IMR-90 (cell line): ENCODE results near the gene IFFO2. TPM values are rescaled to one million over a fixed set of nuclear protein-coding genes. Genes with fewer than 3 reads are reported as not detected.

Source experiments
- ATAC-seq: fragments of 200-7000 bp; cut with Tn5 transposase; 2 replicates; pipeline ENCODE4 v1.9.1; 2020; ENCODE audit warnings: low read depth, mild to moderate bottlenecking, moderate library complexity
- BruUV-seq: library from RNA; stranded (reverse); fragments of 400-500 nt; replicated peaks from 2 replicates; lab custom pipeline; 2021; lab: Mats Ljungman, UMichigan
- CTCF ChIA-PET: fragments of 300-600 bp; formaldehyde crosslinking; extraction: SDS; loops from one replicate; lab custom pipeline; 2021; ENCODE audit warnings: antibody characterized with exemption; lab: Yijun Ruan, JAX
- POLR2A ChIA-PET: fragments of 300-600 bp; sonication (Branson Sonifier 250); formaldehyde crosslinking; loops from one replicate; lab custom pipeline; 2022; ENCODE audit warnings: antibody characterized with exemption; ENCODE audit not compliant: unreplicated experiment; lab: Charles Lee
- DNase-seq: peaks from one replicate; pipeline ENCODE4 v3.0.0; 2013
- H2AFZ ChIP-seq: replicated peaks from 2 replicates; pipeline ENCODE3; 2013; ENCODE audit warnings: low read length, mild to moderate bottlenecking; ENCODE audit not compliant: poor library complexity
- H2AK5ac ChIP-seq: 2 replicates; pipeline ENCODE4 v1.6.1; 2013; ENCODE audit warnings: low read depth, low read length, inconsistent platforms
- H2AK9ac ChIP-seq: replicated peaks from 2 replicates; pipeline ENCODE3; 2013; ENCODE audit warnings: mild to moderate bottlenecking, low read depth, low read length, moderate library complexity; ENCODE audit not compliant: poor library complexity
- H2BK120ac ChIP-seq: 2 replicates; pipeline ENCODE4 v1.6.1; 2013; ENCODE audit warnings: low read depth, low read length, inconsistent platforms
- H2BK15ac ChIP-seq: 3 replicates; pipeline ENCODE4 v1.6.1; 2013; ENCODE audit warnings: low read depth, low read length, inconsistent platforms
- H2BK20ac ChIP-seq: 2 replicates; pipeline ENCODE4 v1.6.1; 2013; ENCODE audit warnings: low read depth, mild to moderate bottlenecking, inconsistent platforms, low read length, moderate library complexity
- H2BK5ac ChIP-seq: 2 replicates; pipeline ENCODE4 v1.6.1; 2013; ENCODE audit warnings: mild to moderate bottlenecking, low read depth, low read length, inconsistent platforms; ENCODE audit not compliant: poor library complexity, severe bottlenecking
- H3K14ac ChIP-seq: replicated peaks from 2 replicates; pipeline ENCODE4 v1.6.1; 2013; ENCODE audit warnings: low read depth, low read length, inconsistent platforms
- H3K18ac ChIP-seq: 2 replicates; pipeline ENCODE4 v1.6.1; 2013; ENCODE audit warnings: low read depth, low read length, control low read depth
- H3K23ac ChIP-seq: 2 replicates; pipeline ENCODE4 v1.6.1; 2013; ENCODE audit warnings: low read depth, low read length, inconsistent platforms
- H3K27ac ChIP-seq: 2 replicates; pipeline ENCODE4 v1.5.1; 2013; ENCODE audit warnings: mild to moderate bottlenecking, control low read depth, low read length; ENCODE audit not compliant: insufficient read depth
- H3K27me3 ChIP-seq: 2 replicates; pipeline ENCODE4 v1.6.1; 2013; ENCODE audit warnings: low read length; ENCODE audit not compliant: control insufficient read depth, insufficient read depth
- H3K36me3 ChIP-seq: 2 replicates; pipeline ENCODE4 v1.6.1; 2013; ENCODE audit warnings: low read length, mixed read lengths; ENCODE audit not compliant: control insufficient read depth, insufficient read depth
- H3K4ac ChIP-seq: 2 replicates; pipeline ENCODE4 v1.6.1; 2013; ENCODE audit warnings: low read depth, low read length, inconsistent platforms
- H3K4me1 ChIP-seq: 2 replicates; pipeline ENCODE4 v1.6.1; 2013; ENCODE audit warnings: low read length, mixed read lengths; ENCODE audit not compliant: control insufficient read depth, insufficient read depth
- H3K4me2 ChIP-seq: 2 replicates; pipeline ENCODE4 v1.6.1; 2013; ENCODE audit warnings: low read depth, mild to moderate bottlenecking, control low read depth, low read length, moderate library complexity
- H3K4me3 ChIP-seq: 2 replicates; pipeline ENCODE4 v1.5.1; 2013; ENCODE audit warnings: low read depth, mild to moderate bottlenecking, control low read depth, low read length, moderate library complexity; ENCODE audit not compliant: insufficient read depth
- H3K56ac ChIP-seq: 2 replicates; pipeline ENCODE4 v1.6.1; 2013; ENCODE audit warnings: low read length, inconsistent platforms; ENCODE audit not compliant: insufficient read depth; ENCODE audit errors: extremely low read depth
- H3K79me1 ChIP-seq, 2 experiments: 2 replicates each; pipeline ENCODE4 v1.6.1; 2013; ENCODE audit warnings: low read length in 2 of 2, inconsistent platforms in 1 of 2, low read depth in 1 of 2
- H3K9ac ChIP-seq: 2 replicates; pipeline ENCODE4 v1.6.1; 2013; ENCODE audit warnings: low read depth, low read length, control low read depth
- H3K9me1 ChIP-seq: 2 replicates; pipeline ENCODE4 v1.6.1; 2013; ENCODE audit warnings: low read length, inconsistent platforms; ENCODE audit not compliant: insufficient read depth
- H3K9me3 ChIP-seq: 2 replicates; pipeline ENCODE4 v1.6.1; 2013; ENCODE audit warnings: low read length; ENCODE audit not compliant: control insufficient read depth, insufficient read depth
- H4K20me1 ChIP-seq: 2 replicates; pipeline ENCODE4 v1.6.1; 2013; ENCODE audit warnings: low read length, inconsistent platforms; ENCODE audit not compliant: insufficient read depth
- H4K5ac ChIP-seq: 2 replicates; pipeline ENCODE4 v1.6.1; 2013; ENCODE audit warnings: mild to moderate bottlenecking, low read depth, low read length, control low read depth
- H4K8ac ChIP-seq, 2 experiments: 2 replicates each; pipeline ENCODE4 v1.6.1; 2013; ENCODE audit warnings: low read depth in 2 of 2, low read length in 2 of 2, control low read depth in 1 of 2, inconsistent platforms in 1 of 2
- H4K91ac ChIP-seq: 2 replicates; pipeline ENCODE4 v1.6.1; 2013; ENCODE audit warnings: low read depth, low read length, inconsistent platforms; ENCODE audit not compliant: insufficient read depth
- BHLHE40 ChIP-seq: fragments of 150-350 bp; IDR thresholded peaks from 2 replicates; pipeline ENCODE4 v1.6.1; 2016; ENCODE audit warnings: mild to moderate bottlenecking, low read depth, low read length
- FOS ChIP-seq: fragments of 150-350 bp; IDR thresholded peaks from 2 replicates; pipeline ENCODE4 v1.6.1; 2016; ENCODE audit warnings: low read depth, low read length
- MAZ ChIP-seq: IDR thresholded peaks from 2 replicates; pipeline ENCODE4 v1.6.1; 2012; ENCODE audit warnings: low read depth, mild to moderate bottlenecking, low read length, improper control_type of control experiment, moderate library complexity, borderline replicate concordance
- MXI1 ChIP-seq: IDR thresholded peaks from 2 replicates; pipeline ENCODE4 v1.6.1; 2012; ENCODE audit warnings: low read depth, mild to moderate bottlenecking, low read length, moderate library complexity, borderline replicate concordance
- POLR2A ChIP-seq: IDR thresholded peaks from 2 replicates; pipeline ENCODE4 v1.6.1; 2012; ENCODE audit warnings: mild to moderate bottlenecking, low read depth, low read length
- RFX5 ChIP-seq: IDR thresholded peaks from 2 replicates; pipeline ENCODE4 v1.8.0; 2012; ENCODE audit warnings: low read depth, mild to moderate bottlenecking, low read length, moderate library complexity
- SMC3 ChIP-seq: fragments of 150-350 bp; IDR thresholded peaks from 2 replicates; pipeline ENCODE4 v1.6.1; 2016; ENCODE audit warnings: low read depth, mild to moderate bottlenecking, antibody characterized with exemption, low read length, moderate library complexity
- WGBS, 2 experiments: methylation state at CpG; one replicate each; pipeline versions ENCODE4 v1.1.5 to v1.1.7; 2013; ENCODE audit warnings: missing lambda C conversion rate in 2 of 2; ENCODE audit not compliant: insufficient read length in 1 of 2; ENCODE audit errors: extremely low coverage in 2 of 2; 5-methylcytosine and 5-hydroxymethylcytosine counted together
- dilution Hi-C: fragments of 300-500 bp; cut with HindIII; formaldehyde crosslinking; loops from one replicate; pipeline ENCODE4 v1.14.3; 2018; ENCODE audit warnings: low sequenced_read_pairs; ENCODE audit not compliant: unreplicated experiment
- in situ Hi-C: fragments of 300-500 bp; cut with MboI; formaldehyde crosslinking; loops from 3 replicates; pipeline ENCODE4 v1.14.3; 2019; ENCODE audit warnings: low sequenced_read_pairs, inconsistent platforms, mixed read lengths
- intact Hi-C: fragments of 100-400 bp; cut with micrococcal nuclease; formaldehyde crosslinking; loops from 2 replicates; pipeline ENCODE4 v1.10.0; 2022
- polyA plus RNA-seq, 3 experiments: library from polyadenylated mRNA; depleted of rRNA; stranded (reverse); fragments of >200 nt; gene quantifications; 2 replicates each; pipeline ENCODE4 v1.2.3, GENCODE V29; 2012; ENCODE audit warnings: low replicate concordance in 1 of 3
- total RNA-seq: library from RNA; depleted of rRNA; stranded (reverse); fragments of >200 nt; gene quantifications from 2 replicates; pipeline ENCODE4 v1.2.3, GENCODE V29; 2012
- TF ChIP-seq, protein P1 (sequence below): fragments of 150-350 bp; IDR thresholded peaks from 2 replicates; pipeline ENCODE4 v1.6.1; 2017; ENCODE audit warnings: mild to moderate bottlenecking, antibody characterized with exemption, low read length, low read depth
- TF ChIP-seq, protein P2 (sequence below): fragments of 150-350 bp; IDR thresholded peaks from 2 replicates; pipeline ENCODE4 v1.6.1; 2016; ENCODE audit warnings: low read depth, mild to moderate bottlenecking, low read length, moderate library complexity, borderline replicate concordance
- TF ChIP-seq, protein P3 (sequence below): conservative IDR thresholded peaks from 2 replicates; pipeline ENCODE4 v1.5.1; 2012; ENCODE audit warnings: mild to moderate bottlenecking, low read depth, low read length, improper control_type of control experiment

The IFFO2 gene
- total and polyA plus RNA-seq, 2 of the 4 experiments (the other 2 are of a cell fraction): 14.5 to 18.2 TPM

GRCh38 chr1:18951416-18951815 is 5.1 kb downstream of the IFFO2 start:
- peaks cover 23% of the 10 kb centered on the region for H4K20me1 ChIP-seq

More at GRCh38 chr1:18951416-18951815, 5.1 kb downstream of the IFFO2 start:
- Histone ChIP-seq H3K27me3 (no peaks in the 10 kb centered on the region), H4K5ac (peak overlapping the region; percentile 75; the same call in 1 of the 2 replicates), H4K91ac (peak overlapping the region; percentile 37; the same call in 1 of the 2 replicates), H3K4ac (peak overlapping the region; percentile 100), H3K27ac (peak overlapping the region; percentile 93), H3K18ac (no peak overlapping the region; the same call in 1 of the 2 replicates), H3K23ac (no peak overlapping the region; the same call in 1 of the 2 replicates), H2AK5ac (peak overlapping the region; percentile 92; the same call in 1 of the 2 replicates), H3K36me3 (no peaks in the 10 kb centered on the region), H3K56ac (no peak overlapping the region), H3K4me1 (peaks cover 48% of the 10 kb centered on the region), H2BK5ac (peak overlapping the region; percentile 92), H3K9ac (0 out of 2 replicates have a peak overlapping the region, but pooled peaks have one; percentile 75), H4K8ac (peak overlapping the region; percentile 81 to 98; a peak in 2 of 4 replicates), H3K14ac (peak overlapping the region; percentile 75; the same call in 1 of the 2 replicates), H2BK20ac (0 out of 2 replicates have a peak overlapping the region, but pooled peaks have one; percentile 33), H2BK15ac (no peak overlapping the region; the same call in 2 of the 3 replicates), H3K9me3 (no peaks in the 10 kb centered on the region), H3K4me3 (no peak overlapping the region), H2AK9ac (peak overlapping the region; percentile 84), H3K79me1 (peaks cover 8 to 80% of the 10 kb centered on the region in 2 experiments; a peak in 3 of 4 replicates), H3K4me2 (no peak overlapping the region), H2AFZ (peak overlapping the region; percentile 26), H2BK120ac (peak overlapping the region; percentile 99; the same call in 1 of the 2 replicates), H3K9me1 (peaks cover 21% of the 10 kb centered on the region)
- in situ Hi-C loops (no loop called here), dilution Hi-C loops (no loop called here), intact Hi-C loops (loop anchor here (5.0 kb wide), 1 partner anchor 121 kb away; no protein-coding TSS in a partner anchor)
- ChIA-PET CTCF (no interaction called here), POLR2A (no interaction called here)
- ATAC-seq: no peak
- WGBS, 2 experiments: 50% methylated on average over 2 of the region's 9 CpGs; no CpG with 5 or more reads in 1 of the 2 experiments
- no peak for TF ChIP-seq BHLHE40
- TF ChIP-seq, protein P1, sequence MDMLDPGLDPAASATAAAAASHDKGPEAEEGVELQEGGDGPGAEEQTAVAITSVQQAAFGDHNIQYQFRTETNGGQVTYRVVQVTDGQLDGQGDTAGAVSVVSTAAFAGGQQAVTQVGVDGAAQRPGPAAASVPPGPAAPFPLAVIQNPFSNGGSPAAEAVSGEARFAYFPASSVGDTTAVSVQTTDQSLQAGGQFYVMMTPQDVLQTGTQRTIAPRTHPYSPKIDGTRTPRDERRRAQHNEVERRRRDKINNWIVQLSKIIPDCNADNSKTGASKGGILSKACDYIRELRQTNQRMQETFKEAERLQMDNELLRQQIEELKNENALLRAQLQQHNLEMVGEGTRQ: no peak
- TF ChIP-seq SMC3: no peak
- TF ChIP-seq, protein P2, sequence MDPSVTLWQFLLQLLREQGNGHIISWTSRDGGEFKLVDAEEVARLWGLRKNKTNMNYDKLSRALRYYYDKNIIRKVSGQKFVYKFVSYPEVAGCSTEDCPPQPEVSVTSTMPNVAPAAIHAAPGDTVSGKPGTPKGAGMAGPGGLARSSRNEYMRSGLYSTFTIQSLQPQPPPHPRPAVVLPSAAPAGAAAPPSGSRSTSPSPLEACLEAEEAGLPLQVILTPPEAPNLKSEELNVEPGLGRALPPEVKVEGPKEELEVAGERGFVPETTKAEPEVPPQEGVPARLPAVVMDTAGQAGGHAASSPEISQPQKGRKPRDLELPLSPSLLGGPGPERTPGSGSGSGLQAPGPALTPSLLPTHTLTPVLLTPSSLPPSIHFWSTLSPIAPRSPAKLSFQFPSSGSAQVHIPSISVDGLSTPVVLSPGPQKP: no peak
- TF ChIP-seq POLR2A: no peak
- no peak for TF ChIP-seq MXI1
- no peak for TF ChIP-seq RFX5
- TF ChIP-seq, protein P3, sequence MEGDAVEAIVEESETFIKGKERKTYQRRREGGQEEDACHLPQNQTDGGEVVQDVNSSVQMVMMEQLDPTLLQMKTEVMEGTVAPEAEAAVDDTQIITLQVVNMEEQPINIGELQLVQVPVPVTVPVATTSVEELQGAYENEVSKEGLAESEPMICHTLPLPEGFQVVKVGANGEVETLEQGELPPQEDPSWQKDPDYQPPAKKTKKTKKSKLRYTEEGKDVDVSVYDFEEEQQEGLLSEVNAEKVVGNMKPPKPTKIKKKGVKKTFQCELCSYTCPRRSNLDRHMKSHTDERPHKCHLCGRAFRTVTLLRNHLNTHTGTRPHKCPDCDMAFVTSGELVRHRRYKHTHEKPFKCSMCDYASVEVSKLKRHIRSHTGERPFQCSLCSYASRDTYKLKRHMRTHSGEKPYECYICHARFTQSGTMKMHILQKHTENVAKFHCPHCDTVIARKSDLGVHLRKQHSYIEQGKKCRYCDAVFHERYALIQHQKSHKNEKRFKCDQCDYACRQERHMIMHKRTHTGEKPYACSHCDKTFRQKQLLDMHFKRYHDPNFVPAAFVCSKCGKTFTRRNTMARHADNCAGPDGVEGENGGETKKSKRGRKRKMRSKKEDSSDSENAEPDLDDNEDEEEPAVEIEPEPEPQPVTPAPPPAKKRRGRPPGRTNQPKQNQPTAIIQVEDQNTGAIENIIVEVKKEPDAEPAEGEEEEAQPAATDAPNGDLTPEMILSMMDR: no peak
- no peak for TF ChIP-seq FOS
- no peak for TF ChIP-seq MAZ
- BruUV-seq: no TSS peak
- DNase-seq: no peak
